IPS DF 4.7 (cell line): ENCODE results near the gene FAM107A.

Source experiments
- DNase-seq: peaks from one replicate; pipeline ENCODE4 v3.0.0-alpha.2; 2013; ENCODE audit warnings: low spot score; ENCODE audit errors: extremely low read depth

FAM107A gene

GRCh38 chr3:58520403-58521335 lies 56.5 kb downstream of the FAM107A start:
- no peak for DNase-seq

GRCh38 chr3:58519668-58520402 lies 57.4 kb downstream of the FAM107A start:
- DNase-seq: no peak

GRCh38 chr3:58518291-58518789 lies 58.9 kb downstream of the FAM107A start:
- DNase-seq: no peak

GRCh38 chr3:58514405-58514804 lies 62.8 kb downstream of the FAM107A start:
- DNase-seq: no peak
